Measurements from ENCODE around the gene ZNF324. TPM values are rescaled to one million over a fixed set of nuclear protein-coding genes. Genes with fewer than 3 reads are reported as not detected.

Gene ZNF324
- total RNA-seq, 1 donor from 2014 or later = 2.1 TPM

GRCh38 chr19:58516246-58516836, 49.5 kb downstream of the ZNF324 start:
- H3K27me3 ChIP-seq = no peaks in the 10 kb centered on the region
- intact Hi-C loops (cut with DNase I) = no loop called here
- DNase-seq (ENCODE audit: low spot score in 2 of 2) = no peak
- TF ChIP-seq CTCF (IDR thresholded peaks at IDR 0.05) = no peak
- H3K4me1 ChIP-seq = peaks cover 20 to 35% of the 10 kb centered on the region in 2 donors
- peaks cover 24 to 26% of the 10 kb centered on the region in 2 donors for H3K36me3 ChIP-seq
- no peaks in the 10 kb centered on the region for H3K9me3 ChIP-seq
- H3K4me3 ChIP-seq = no peak overlapping the region
- H3K27ac ChIP-seq = no peak overlapping the region

- H3K27me3 ChIP-seq = no peaks in the 10 kb centered on the region
- peaks cover 24 to 26% of the 10 kb centered on the region in 2 donors for H3K36me3 ChIP-seq
- H3K4me1 ChIP-seq = peaks cover 20 to 35% of the 10 kb centered on the region in 2 donors
- no peak overlapping the region for H3K4me3 ChIP-seq
- intact Hi-C loops (cut with DNase I) = no loop called here
- no peak for DNase-seq (ENCODE audit: low spot score in 2 of 2)
- H3K9me3 ChIP-seq = no peaks in the 10 kb centered on the region
- H3K27ac ChIP-seq = no peak overlapping the region
- TF ChIP-seq CTCF (IDR thresholded peaks at IDR 0.05) = no peak
Measured at GRCh38 chr19:58516964-58517833, 50.3 kb downstream of the ZNF324 start.

GRCh38 chr19:58518256-58519086, 51.6 kb downstream of the ZNF324 start:
- intact Hi-C loops (cut with DNase I) = loop anchor here (1.0 to 2.0 kb wide), 10 partner anchors 19 to 191 kb away; partner anchors contain the start of genes CHMP2A, RPS5, TRIM28 and ZNF132
- H3K4me1 ChIP-seq = peaks cover 20 to 35% of the 10 kb centered on the region in 2 donors
- TF ChIP-seq CTCF (IDR thresholded peaks at IDR 0.05) = peak in 2 of 3 experiments; percentile 45 to 63

GRCh38 chr19:58519087-58519354, 52.1 kb downstream of the ZNF324 start:
- peak in 1 of 3 experiments; percentile 44 for TF ChIP-seq CTCF (IDR thresholded peaks at IDR 0.05)
- intact Hi-C loops (cut with DNase I) = loop anchor here (1.0 to 2.0 kb wide), 10 partner anchors 20 to 192 kb away; partner anchors contain the start of genes CHMP2A, RPS5, TRIM28 and ZNF132
- Histone ChIP-seq H3K36me3 (peaks cover 24 to 26% of the 10 kb centered on the region in 2 donors), H3K4me1 (peaks cover 20 to 31% of the 10 kb centered on the region in 2 donors), H3K27ac (peak overlapping the region; percentile 94 to 96), H3K27me3 (no peaks in the 10 kb centered on the region), H3K9me3 (no peaks in the 10 kb centered on the region), H3K4me3 (peak overlapping the region; percentile 87 to 90)
- peak in 1 of 2 donors; percentile 78 for DNase-seq (ENCODE audit: low spot score in 2 of 2)

More at GRCh38 chr19:58518256-58519086, 51.6 kb downstream of the ZNF324 start:
- Histone ChIP-seq H3K27me3 (no peaks in the 10 kb centered on the region), H3K36me3 (peaks cover 24 to 26% of the 10 kb centered on the region in 2 donors), H3K4me3 (peak overlapping the region; percentile 87 to 90), H3K27ac (peak overlapping the region; percentile 94 to 96), H3K9me3 (no peaks in the 10 kb centered on the region)
- no peak for DNase-seq (ENCODE audit: low spot score in 2 of 2)

All from ascending aorta (tissue), 2 donors.